H1 (cell line): ENCODE measurements around the gene FOXA2.

Experiments used
- CEBPB ChIP-seq: IDR thresholded peaks from 2 replicates; pipeline ENCODE4 v1.6.1; 2012; ENCODE audit warnings: low read depth, low read length
- CTCF ChIP-seq, 3 experiments: IDR thresholded peaks; 1 replicate in 2 of 3; 2 replicates in 1 of 3; pipeline versions ENCODE4 v1.5.1 to v1.6.1; 2011; ENCODE audit warnings: low read length in 3 of 3, mild to moderate bottlenecking in 3 of 3, inconsistent platforms in 2 of 3, low read depth in 1 of 3, moderate library complexity in 1 of 3; ENCODE audit not compliant: insufficient read depth in 1 of 3; ENCODE audit errors: control extremely low read depth in 1 of 3
- EP300 ChIP-seq, 2 experiments: IDR thresholded peaks; 1 replicate in 1 of 2; 2 replicates in 1 of 2; pipeline ENCODE4 v1.6.1; 2011 to 2012; ENCODE audit warnings: low read depth in 2 of 2, low read length in 2 of 2, mild to moderate bottlenecking in 2 of 2, borderline replicate concordance in 1 of 2, inconsistent platforms in 1 of 2, moderate library complexity in 1 of 2
- KDM1A ChIP-seq: fragments of 200-600, 300-600 bp; sonication (generic); IDR thresholded peaks from 2 replicates; pipeline ENCODE4 v1.7.1; 2016; ENCODE audit warnings: mild to moderate bottlenecking, low read length, borderline replicate concordance
- MAFK ChIP-seq: IDR thresholded peaks from 2 replicates; pipeline ENCODE4 v1.6.1; 2012; ENCODE audit warnings: low read depth, mild to moderate bottlenecking, improper control_type of control experiment, low read length
- POLR2A ChIP-seq, 2 experiments: IDR thresholded peaks; 1 replicate in 1 of 2; 2 replicates in 1 of 2; pipeline ENCODE4 v1.6.1; 2011; ENCODE audit warnings: low read depth in 2 of 2, low read length in 2 of 2, mild to moderate bottlenecking in 2 of 2; ENCODE audit errors: control extremely low read depth in 1 of 2
- POLR2AphosphoS5 ChIP-seq: IDR thresholded peaks from 2 replicates; pipeline ENCODE4 v1.6.1; 2011; ENCODE audit warnings: low read depth, low read length
- RAD21 ChIP-seq, 2 experiments: IDR thresholded peaks in 1 of 2; conservative IDR thresholded peaks in 1 of 2; 2 replicates each; pipeline ENCODE4 v1.6.1; 2011; ENCODE audit warnings: low read depth in 2 of 2, low read length in 2 of 2, improper control_type of control experiment in 1 of 2, inconsistent platforms in 1 of 2, mild to moderate bottlenecking in 1 of 2, moderate library complexity in 1 of 2
- SUZ12 ChIP-seq: fragments of 200-600 bp; sonication (generic); IDR thresholded peaks from 2 replicates; pipeline ENCODE4 v1.6.1; 2012; ENCODE audit warnings: mild to moderate bottlenecking, inconsistent platforms, low read length, moderate library complexity, mixed read lengths
- TCF12 ChIP-seq: IDR thresholded peaks from 2 replicates; pipeline ENCODE4 v1.6.1; 2011; ENCODE audit warnings: low read depth, mild to moderate bottlenecking, low read length
- USF2 ChIP-seq: IDR thresholded peaks from 2 replicates; pipeline ENCODE4 v1.6.1; 2011; ENCODE audit warnings: low read length, improper control_type of control experiment

- no peak for TF ChIP-seq RAD21 (IDR thresholded peaks at IDR 0.05 in 1 of 2, conservative IDR thresholded peaks at IDR 0.05 in 1 of 2; ENCODE audit: low read depth in 2 of 2, low read length in 2 of 2)
- TF ChIP-seq MAFK = no peak
- no peak for TF ChIP-seq TCF12
- TF ChIP-seq CTCF (IDR thresholded peaks at IDR 0.05; ENCODE audit: control extremely low read depth in 1 of 3, insufficient read depth in 1 of 3, low read depth in 1 of 3, low read length in 3 of 3) = no peak
- TF ChIP-seq EP300 (IDR thresholded peaks at IDR 0.05; ENCODE audit: borderline replicate concordance in 1 of 2, low read depth in 2 of 2, low read length in 2 of 2) = no peak
- no peak for TF ChIP-seq POLR2A (IDR thresholded peaks at IDR 0.05; ENCODE audit: control extremely low read depth in 1 of 2, low read depth in 2 of 2, low read length in 2 of 2)
- TF ChIP-seq SUZ12 = no peak
- TF ChIP-seq POLR2AphosphoS5 = no peak
- no peak for TF ChIP-seq KDM1A
- TF ChIP-seq USF2 = no peak
- no peak for TF ChIP-seq CEBPB
Measured at GRCh38 chr20:22619272-22619671, 34.9 kb upstream of the FOXA2 start.
